Lower leg skin (tissue), 3 donors: ENCODE data around the gene ABCC8.

Experiments used
- POLR2A ChIP-seq, 2 donors: fragments of 450-650 bp; IDR thresholded peaks; one replicate each; pipeline ENCODE4 v1.6.1; 2016 to 2017; ENCODE audit warnings: antibody characterized with exemption in 2 of 2, mild to moderate bottlenecking in 1 of 2, moderate library complexity in 1 of 2
- TF ChIP-seq, protein P1 (sequence below), 3 donors: fragments of 450-650 bp; IDR thresholded peaks; one replicate each; pipeline ENCODE4 v1.5.1; 2016; ENCODE audit warnings: antibody characterized with exemption in 3 of 3, mild to moderate bottlenecking in 3 of 3, moderate library complexity in 2 of 3

GRCh38 chr11:17478070-17478469, 1.4 kb upstream of the ABCC8 start:
- TF ChIP-seq, protein P1, sequence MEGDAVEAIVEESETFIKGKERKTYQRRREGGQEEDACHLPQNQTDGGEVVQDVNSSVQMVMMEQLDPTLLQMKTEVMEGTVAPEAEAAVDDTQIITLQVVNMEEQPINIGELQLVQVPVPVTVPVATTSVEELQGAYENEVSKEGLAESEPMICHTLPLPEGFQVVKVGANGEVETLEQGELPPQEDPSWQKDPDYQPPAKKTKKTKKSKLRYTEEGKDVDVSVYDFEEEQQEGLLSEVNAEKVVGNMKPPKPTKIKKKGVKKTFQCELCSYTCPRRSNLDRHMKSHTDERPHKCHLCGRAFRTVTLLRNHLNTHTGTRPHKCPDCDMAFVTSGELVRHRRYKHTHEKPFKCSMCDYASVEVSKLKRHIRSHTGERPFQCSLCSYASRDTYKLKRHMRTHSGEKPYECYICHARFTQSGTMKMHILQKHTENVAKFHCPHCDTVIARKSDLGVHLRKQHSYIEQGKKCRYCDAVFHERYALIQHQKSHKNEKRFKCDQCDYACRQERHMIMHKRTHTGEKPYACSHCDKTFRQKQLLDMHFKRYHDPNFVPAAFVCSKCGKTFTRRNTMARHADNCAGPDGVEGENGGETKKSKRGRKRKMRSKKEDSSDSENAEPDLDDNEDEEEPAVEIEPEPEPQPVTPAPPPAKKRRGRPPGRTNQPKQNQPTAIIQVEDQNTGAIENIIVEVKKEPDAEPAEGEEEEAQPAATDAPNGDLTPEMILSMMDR (IDR thresholded peaks at IDR 0.05) = no peak
- TF ChIP-seq POLR2A (IDR thresholded peaks at IDR 0.05) = no peak
